Ovary (tissue), 3 donors: ENCODE results near the gene GALC.

Experiments
- CTCF ChIP-seq, 3 donors: fragments of 450-650 bp in 2 of 3; fragments of 200-600 bp in 1 of 3; IDR thresholded peaks; one replicate each; pipeline versions ENCODE4 v1.5.1 to v1.8.0; 2016 to 2022; ENCODE audit warnings: antibody characterized with exemption in 3 of 3, mild to moderate bottlenecking in 1 of 3
- EP300 ChIP-seq: sonication (generic); formaldehyde crosslinking; IDR thresholded peaks from one replicate; pipeline ENCODE4 v1.6.1; 2017; ENCODE audit warnings: antibody characterized with exemption
- POLR2A ChIP-seq: fragments of 450-650 bp; IDR thresholded peaks from one replicate; pipeline ENCODE4 v1.6.1; 2017; ENCODE audit warnings: antibody characterized with exemption, mild to moderate bottlenecking, moderate library complexity
- donor health status: DM: no; HTN: no; CAD: no.

GRCh38 chr14:88016768-88017167 is 23.8 kb upstream of the GALC start:
- no peak for TF ChIP-seq CTCF (IDR thresholded peaks at IDR 0.05)
- TF ChIP-seq EP300 = no peak
- TF ChIP-seq POLR2A = no peak
